ENCODE measurements around the gene NIPBL.
A peak's percentile ranks its signal among the peaks of the same experiment; 100 is the strongest.

NIPBL gene

GRCh38 chr5:37110135-37110534 lies 233.6 kb downstream of the NIPBL start:
- TF ChIP-seq CTCF (IDR thresholded peaks at IDR 0.05; ENCODE audit: insufficient read depth, low read depth, low read length, missing control alignments), result no peak
- DNase-seq (ENCODE audit: low read depth), result no peak
- no peak overlapping the region for H3K4me3 ChIP-seq (ENCODE audit: low read length)

GRCh38 chr5:37111426-37112382 lies 235.1 kb downstream of the NIPBL start:
- no peak for TF ChIP-seq CTCF (IDR thresholded peaks at IDR 0.05; ENCODE audit: insufficient read depth, low read depth, low read length, missing control alignments)
- no peak overlapping the region for H3K4me3 ChIP-seq (ENCODE audit: low read length)
- no peak for DNase-seq (ENCODE audit: low read depth)

GRCh38 chr5:37112383-37112991 lies 235.9 kb downstream of the NIPBL start:
- DNase-seq (ENCODE audit: low read depth), result peak; percentile 30
- no peak overlapping the region for H3K4me3 ChIP-seq (ENCODE audit: low read length)
- no peak for TF ChIP-seq CTCF (IDR thresholded peaks at IDR 0.05; ENCODE audit: insufficient read depth, low read depth, low read length, missing control alignments)

All from epithelial cell of esophagus (primary cell).